GF-D8 (cell line): ENCODE data around the gene ACTL7B.
"Not testable (repeated sequence)": the region's sequence is repeated elsewhere in the genome, so short reads cannot be mapped to it uniquely, and the experiment has no call there.

Source experiments
- DNase-seq: peaks from one replicate; lab custom pipeline; 2025; lab: John Stamatoyannopoulos, UW

ACTL7B gene

GRCh38 chr9:108855888-108856287 lies at the start of gene ACTL7B:
Gene ACTL7B (minus strand): TSS chr9:108855986. CDS start chr9:108855930, 56 bp downstream.
- DNase-seq: no peak

DNA sequence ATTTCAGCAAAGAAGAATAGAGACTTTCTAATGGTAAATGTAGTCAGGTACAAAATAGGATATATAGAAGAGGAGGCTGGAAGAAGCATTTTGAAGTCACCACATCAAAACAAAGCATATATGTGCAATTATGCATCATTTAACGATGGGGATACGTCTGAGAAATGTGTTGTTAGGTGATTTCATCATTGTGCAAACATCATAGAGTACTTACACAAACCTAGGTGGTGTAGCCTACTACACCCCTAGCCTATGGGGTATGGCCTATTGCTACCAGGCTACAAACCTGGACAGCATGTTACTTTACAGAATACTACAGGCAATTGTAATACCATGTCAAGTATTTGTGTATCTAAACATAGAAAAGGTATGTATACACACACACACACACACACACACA lies 49.7 kb upstream of the ACTL7B start:
- no peak for DNase-seq

GRCh38 chr9:108904161-108904560 lies 48.4 kb upstream of the ACTL7B start:
- DNase-seq: no peak

DNA sequence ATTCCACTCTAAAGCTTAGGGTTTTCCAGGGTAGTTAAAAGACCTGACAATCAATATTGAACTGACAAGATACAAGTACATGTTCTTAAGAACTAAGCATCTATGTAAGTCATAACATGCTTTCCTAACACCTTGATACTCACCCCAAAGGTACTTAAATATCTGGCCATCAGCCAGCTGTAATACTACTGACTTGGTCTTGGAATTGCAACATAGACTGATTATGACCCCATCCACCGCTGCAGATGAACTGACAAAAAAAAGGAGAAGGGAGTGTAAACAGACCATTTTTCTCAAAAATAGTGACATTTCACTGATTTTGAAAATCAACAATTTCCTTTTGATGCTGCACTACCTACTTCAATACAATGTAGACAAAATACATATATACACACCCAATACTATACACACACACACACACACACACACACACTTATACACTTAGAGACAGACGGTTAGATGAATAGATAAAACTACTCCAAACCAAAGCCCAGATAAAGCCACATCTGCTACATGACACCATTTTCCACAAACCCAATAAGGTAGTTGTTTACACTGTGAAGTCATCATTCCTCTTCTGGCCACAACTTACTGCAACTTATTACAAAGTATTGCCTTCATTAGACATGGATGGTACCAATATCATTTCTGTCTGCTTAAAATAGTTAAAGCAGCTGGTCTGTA lies 47.8 kb upstream of the ACTL7B start:
- DNase-seq: no peak

- DNase-seq: no peak
Observed at GRCh38 chr9:108900176-108900575, 44.4 kb upstream of the ACTL7B start.

DNA sequence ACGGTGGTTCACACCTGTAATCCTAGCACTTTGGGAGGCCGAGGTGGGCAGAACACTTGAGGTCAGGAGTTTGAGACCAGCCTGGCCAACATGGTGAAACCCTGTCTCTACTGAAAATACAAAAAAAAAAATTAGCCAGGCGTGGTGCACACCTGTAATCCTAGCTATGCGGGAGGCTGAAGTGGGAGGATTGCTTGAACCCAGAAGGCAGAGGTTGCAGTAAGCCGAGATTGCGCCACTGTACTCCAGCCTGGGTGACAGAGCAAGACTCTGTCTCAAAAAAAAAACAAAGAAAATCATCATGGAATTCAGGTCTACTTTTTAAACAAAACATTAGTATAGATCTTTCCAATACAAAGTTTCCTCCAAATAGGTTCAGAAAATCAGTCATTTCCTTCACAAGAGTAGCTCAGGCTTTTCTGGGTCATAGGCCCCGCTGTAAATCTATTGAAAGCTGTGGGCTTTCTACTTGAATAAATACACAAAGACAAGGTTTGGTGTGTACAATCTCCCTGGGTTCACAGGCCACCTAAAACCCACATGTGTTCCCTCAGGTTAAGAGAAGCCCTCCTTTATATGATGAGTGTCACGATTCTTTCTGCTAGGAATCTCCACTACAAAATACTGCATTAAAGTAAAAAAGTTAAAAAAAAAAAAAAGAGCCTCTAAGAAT lies 43.4 kb upstream of the ACTL7B start:
- not testable (repeated sequence) for DNase-seq

- DNase-seq: no peak
Observed at GRCh38 chr9:108897324-108898096, 41.7 kb upstream of the ACTL7B start.

DNA sequence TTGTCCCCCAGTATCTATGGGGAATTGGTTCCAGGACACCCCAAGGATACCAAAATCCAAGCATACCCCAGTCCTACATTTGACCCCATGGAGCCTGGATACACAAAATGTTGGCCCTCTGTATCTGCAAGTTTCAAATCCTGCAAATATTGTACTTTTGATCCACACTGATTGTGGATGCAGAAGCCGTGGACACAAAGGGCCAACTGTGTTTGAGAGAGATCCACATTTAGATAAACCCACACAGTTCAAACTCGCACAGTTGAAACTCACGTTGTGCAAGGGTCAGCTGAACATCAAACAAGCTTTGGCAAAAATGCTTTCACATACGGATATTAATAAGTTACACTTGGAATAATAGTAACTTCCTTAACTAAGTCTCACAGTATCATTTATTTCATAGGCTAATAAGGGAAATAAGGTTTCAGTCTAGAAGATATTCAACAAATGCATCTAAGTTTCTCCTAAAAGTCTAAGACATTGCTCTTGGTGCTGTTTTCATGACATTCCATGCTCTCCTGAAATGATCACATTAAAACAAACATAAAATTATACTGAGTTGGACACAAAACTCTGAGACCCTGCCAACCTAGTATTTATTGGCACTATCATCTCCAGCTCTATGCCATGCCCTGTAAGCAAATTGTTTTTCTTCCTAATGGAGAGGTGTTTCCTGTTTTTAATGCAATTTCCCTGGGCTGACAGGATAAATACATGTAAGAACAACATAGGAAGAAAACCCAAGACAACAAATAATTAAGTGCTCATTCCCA lies 38.6 kb upstream of the ACTL7B start:
- no peak for DNase-seq

- peak; percentile 3 for DNase-seq
Observed at GRCh38 chr9:108889649-108890067, 33.9 kb upstream of the ACTL7B start.

DNA sequence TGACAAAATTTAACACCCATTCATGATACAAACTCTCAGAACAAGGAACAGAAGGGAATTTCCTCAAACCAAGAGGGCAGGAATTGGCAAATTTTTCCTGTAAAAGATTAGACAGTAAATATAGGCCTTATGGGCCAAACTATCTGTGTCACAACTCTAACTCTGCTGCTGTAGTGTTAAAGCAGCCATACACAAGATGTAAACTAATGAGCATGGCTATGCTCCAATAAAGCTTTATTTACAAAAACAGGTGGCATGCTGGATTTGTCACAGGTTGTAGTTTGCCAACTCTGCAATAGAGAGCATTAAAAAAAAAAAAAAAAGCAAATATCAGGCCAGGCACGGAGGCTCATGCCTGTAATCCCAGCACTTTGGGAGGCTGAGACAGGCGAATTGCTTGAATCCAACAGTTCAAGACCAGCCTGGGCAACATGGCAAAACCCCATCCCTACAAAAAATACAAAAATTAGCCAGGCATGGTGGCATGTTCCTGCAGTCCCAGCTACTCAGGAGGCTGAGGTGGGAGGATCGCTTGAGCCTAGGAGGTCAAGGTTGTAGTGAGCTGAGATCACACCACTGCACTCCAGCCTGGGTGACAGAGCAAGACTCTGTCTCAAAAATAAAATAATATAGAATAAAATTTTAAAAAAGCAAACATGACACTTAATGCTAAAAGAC lies 30.9 kb upstream of the ACTL7B start:
- DNase-seq: not testable (repeated sequence)

GRCh38 chr9:108885643-108886348 lies 30.0 kb upstream of the ACTL7B start:
- DNase-seq: no peak

DNA sequence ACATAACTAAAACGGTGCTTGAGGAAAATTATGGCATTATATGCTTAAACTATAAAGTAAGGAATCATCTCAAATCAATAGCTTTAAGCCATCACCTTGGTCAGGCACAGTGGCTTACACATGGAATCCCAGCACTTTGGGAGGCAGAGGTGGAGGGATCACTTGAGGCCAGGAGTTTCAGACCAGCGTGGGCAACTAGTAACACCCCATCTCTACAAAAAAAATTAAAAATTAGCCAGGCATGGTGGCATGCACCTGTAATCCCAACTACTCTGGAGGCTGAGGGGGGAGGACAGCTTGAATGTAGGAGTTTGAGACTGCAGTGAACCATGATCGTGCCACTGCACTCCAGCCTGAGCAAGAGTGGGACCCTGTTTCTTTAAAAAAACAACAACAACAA lies 28.9 kb upstream of the ACTL7B start:
- no peak for DNase-seq

GRCh38 chr9:108883085-108883484 lies 27.3 kb upstream of the ACTL7B start:
- no peak for DNase-seq

DNA sequence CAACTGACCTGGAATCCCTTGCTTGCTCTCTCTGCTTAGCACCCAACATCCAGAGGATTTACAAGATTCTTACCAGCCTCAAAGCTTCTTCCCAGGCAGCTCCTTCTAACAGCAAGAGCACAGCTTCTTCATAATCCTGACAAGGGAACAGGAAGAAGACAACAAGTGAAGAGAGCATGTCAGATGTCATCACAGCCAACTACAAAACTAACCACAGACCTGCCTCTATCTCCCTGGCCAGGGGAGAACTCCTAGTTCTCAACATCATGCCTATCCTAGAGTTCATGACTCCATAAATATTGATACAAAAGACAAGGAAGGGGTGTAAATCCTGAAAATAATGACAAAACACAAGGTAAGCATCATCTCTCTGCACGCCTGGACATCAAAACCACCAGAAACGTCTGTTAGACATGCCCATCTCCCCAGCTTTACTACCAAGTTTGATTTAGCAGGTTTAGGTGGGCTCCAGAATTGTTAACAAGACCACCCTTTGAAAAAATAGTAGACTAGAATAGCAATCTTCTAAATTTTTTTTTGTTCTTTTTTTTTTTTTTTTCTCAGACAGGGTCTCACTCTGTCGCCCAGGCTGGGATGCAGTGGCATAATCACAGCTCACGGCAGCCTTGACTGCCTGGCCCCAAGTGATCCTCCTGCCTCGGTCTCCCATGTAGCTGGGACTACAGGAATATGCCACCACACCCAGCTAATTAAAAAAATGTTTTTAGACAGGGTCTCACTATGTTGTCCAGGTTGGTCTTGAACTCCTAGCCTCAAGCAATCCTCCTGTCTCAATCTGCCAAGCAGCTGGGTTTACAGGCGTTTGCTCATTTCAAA lies 26.5 kb upstream of the ACTL7B start:
- no peak for DNase-seq

DNA sequence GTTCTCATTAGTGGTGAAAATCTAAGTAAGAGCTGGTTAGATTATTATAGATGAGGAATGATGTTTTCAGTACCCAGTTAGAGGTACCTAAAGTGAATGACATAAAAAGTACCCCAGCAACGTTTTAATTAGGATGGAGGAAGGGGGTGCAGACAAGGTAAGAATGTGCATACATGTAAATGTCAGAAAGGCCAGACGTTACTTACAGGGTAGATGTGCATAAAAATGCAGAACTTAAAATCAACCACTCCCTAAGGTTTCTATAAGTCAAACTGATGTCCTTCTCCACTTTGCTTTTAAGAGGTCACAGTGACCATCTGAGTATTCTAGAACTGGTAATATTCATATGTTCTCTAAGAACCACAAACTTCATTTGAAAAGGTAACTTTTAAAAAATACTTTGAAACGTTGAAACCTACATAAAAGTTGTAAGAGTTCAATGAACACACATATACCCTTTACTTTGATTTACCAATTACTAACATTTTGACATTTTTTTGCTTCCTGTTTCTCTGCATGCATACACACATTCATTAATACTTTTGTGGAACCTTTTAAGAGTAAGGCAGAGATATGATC lies 25.0 kb upstream of the ACTL7B start:
- no peak for DNase-seq

DNA sequence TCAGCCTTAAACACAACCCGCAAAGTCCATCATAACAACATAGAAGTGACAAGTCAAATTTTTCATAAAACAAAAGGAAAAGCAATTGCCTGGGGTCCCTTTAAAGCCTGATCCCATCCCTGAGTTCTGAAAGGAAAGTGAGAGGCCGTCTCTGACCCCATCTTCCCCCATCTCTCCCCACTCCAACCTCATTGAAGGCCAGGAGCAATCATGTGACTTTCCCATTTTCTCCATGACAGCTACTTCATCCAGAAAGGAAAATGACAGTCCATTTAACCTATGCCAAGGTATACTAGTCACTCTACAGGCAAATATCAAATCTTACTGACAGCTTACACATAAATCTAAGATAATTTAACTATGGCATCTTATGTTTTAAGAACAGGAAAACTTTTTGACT lies 21.7 kb upstream of the ACTL7B start:
- no peak for DNase-seq

- no peak for DNase-seq
Observed at GRCh38 chr9:108876425-108876824, 20.6 kb upstream of the ACTL7B start.

GRCh38 chr9:108874058-108874788 lies 18.4 kb upstream of the ACTL7B start:
- no peak for DNase-seq
